ENCODE data around the gene DECR2.

Gene DECR2

GRCh38 chr16:392450-393030 is 9.1 kb upstream of the DECR2 start:
- WGBS, result 97% methylated on average over 7 of the region's 7 CpGs
- Histone ChIP-seq H2BK5ac (ENCODE audit: low read depth, low read length, poor library complexity, severe bottlenecking) (no peak overlapping the region), H2BK12ac (ENCODE audit: low read length in 2 of 2) (no peak overlapping the region), H3K79me1 (replicated peaks; ENCODE audit: low read length, poor library complexity, severe bottlenecking) (no peaks in the 10 kb centered on the region), H3K14ac (ENCODE audit: low read length in 2 of 2) (no peak overlapping the region), H3K36me3 (ENCODE audit: control insufficient read depth in 1 of 2, insufficient read depth in 2 of 2, low read depth in 1 of 2, low read length in 2 of 2) (no peaks in the 10 kb centered on the region), H2BK120ac (ENCODE audit: low read depth, low read length) (no peak overlapping the region), H4K8ac (ENCODE audit: low read length) (no peak overlapping the region), H3K4me1 (ENCODE audit: control insufficient read depth, insufficient read depth, low read depth, low read length) (peaks cover 4% of the 10 kb centered on the region), H2BK15ac (ENCODE audit: low read depth, poor library complexity, severe bottlenecking) (no peak overlapping the region), H3K4ac (ENCODE audit: low read depth in 1 of 2, low read length in 2 of 2) (no peak overlapping the region), H3K27me3 (ENCODE audit: control insufficient read depth in 1 of 2, insufficient read depth in 1 of 2, low read length in 2 of 2) (no peaks in the 10 kb centered on the region), H3K9me3 (ENCODE audit: control insufficient read depth, low read length) (no peaks in the 10 kb centered on the region), H2AK5ac (ENCODE audit: low read length, severe bottlenecking) (no peak overlapping the region), H3K9ac (ENCODE audit: low read length) (no peak overlapping the region), H3K4me2 (ENCODE audit: low read length, poor library complexity, severe bottlenecking) (no peak overlapping the region), H2AFZ (ENCODE audit: low read depth, low read length) (no peak overlapping the region), H3K18ac (ENCODE audit: low read depth in 1 of 2, low read length in 2 of 2) (no peak overlapping the region), H3K27ac (ENCODE audit: low read length, poor library complexity, severe bottlenecking) (no peak overlapping the region), H3K23ac (ENCODE audit: low read length in 2 of 2) (no peak overlapping the region), H3K4me3 (ENCODE audit: insufficient read depth in 1 of 2, low read depth in 1 of 2, low read length in 2 of 2) (no peak overlapping the region), H4K91ac (ENCODE audit: low read length) (no peak overlapping the region)
- no peak for DNase-seq

- no peak overlapping the region for H3K18ac ChIP-seq (ENCODE audit: low read depth in 1 of 2, low read length in 2 of 2)
Observed at GRCh38 chr16:396199-396598, 5.5 kb upstream of the DECR2 start.

GRCh38 chr16:396605-397004 is 5.1 kb upstream of the DECR2 start:
- H3K4me2 ChIP-seq (ENCODE audit: low read length, poor library complexity, severe bottlenecking), result peak overlapping the region; percentile 41
- 1% methylated on average over 16 of the region's 22 CpGs for WGBS
- peak overlapping the region; percentile 29 to 82 for H3K4ac ChIP-seq (ENCODE audit: low read depth in 1 of 2, low read length in 2 of 2)
- H3K18ac ChIP-seq (ENCODE audit: low read depth in 1 of 2, low read length in 2 of 2), result peak overlapping the region; percentile 95
- no peak overlapping the region for H4K91ac ChIP-seq (ENCODE audit: low read length)
- H3K14ac ChIP-seq (ENCODE audit: low read length in 2 of 2), result no peak overlapping the region
- H3K9ac ChIP-seq (ENCODE audit: low read length), result peak overlapping the region; percentile 80
- H3K9me3 ChIP-seq (ENCODE audit: control insufficient read depth, low read length), result no peaks in the 10 kb centered on the region
- DNase-seq, result peak; percentile 86
- no peak overlapping the region for H2BK15ac ChIP-seq (ENCODE audit: low read depth, poor library complexity, severe bottlenecking)
- H3K36me3 ChIP-seq (ENCODE audit: control insufficient read depth in 1 of 2, insufficient read depth in 2 of 2, low read depth in 1 of 2, low read length in 2 of 2), result peaks cover 15 to 23% of the 10 kb centered on the region in 2 experiments
- H2AFZ ChIP-seq (ENCODE audit: low read depth, low read length), result peak overlapping the region; percentile 18
- H2BK12ac ChIP-seq (ENCODE audit: low read length in 2 of 2), result peak overlapping the region in 1 of 2 experiments; percentile 17
- H3K27me3 ChIP-seq (ENCODE audit: control insufficient read depth in 1 of 2, insufficient read depth in 1 of 2, low read length in 2 of 2), result no peaks in the 10 kb centered on the region
- peaks cover 6% of the 10 kb centered on the region for H3K79me1 ChIP-seq (replicated peaks; ENCODE audit: low read length, poor library complexity, severe bottlenecking)
- peaks cover 29% of the 10 kb centered on the region for H3K4me1 ChIP-seq (ENCODE audit: control insufficient read depth, insufficient read depth, low read depth, low read length)
- H3K27ac ChIP-seq (ENCODE audit: low read length, poor library complexity, severe bottlenecking), result no peak overlapping the region
- H3K23ac ChIP-seq (ENCODE audit: low read length in 2 of 2), result no peak overlapping the region
- peak overlapping the region; percentile 73 for H2BK120ac ChIP-seq (ENCODE audit: low read depth, low read length)
- no peak overlapping the region for H2AK5ac ChIP-seq (ENCODE audit: low read length, severe bottlenecking)
- no peak overlapping the region for H2BK5ac ChIP-seq (ENCODE audit: low read depth, low read length, poor library complexity, severe bottlenecking)
- H3K4me3 ChIP-seq (ENCODE audit: insufficient read depth in 1 of 2, low read depth in 1 of 2, low read length in 2 of 2), result peak overlapping the region; percentile 45 to 85
- H4K8ac ChIP-seq (ENCODE audit: low read length), result peak overlapping the region; percentile 87

More at GRCh38 chr16:396199-396598, 5.5 kb upstream of the DECR2 start:
- H2BK5ac ChIP-seq (ENCODE audit: low read depth, low read length, poor library complexity, severe bottlenecking), result no peak overlapping the region
- H3K14ac ChIP-seq (ENCODE audit: low read length in 2 of 2), result no peak overlapping the region
- no peak overlapping the region for H2BK120ac ChIP-seq (ENCODE audit: low read depth, low read length)
- H3K4me3 ChIP-seq (ENCODE audit: insufficient read depth in 1 of 2, low read depth in 1 of 2, low read length in 2 of 2), result peak overlapping the region in 1 of 2 experiments; percentile 85
- H4K8ac ChIP-seq (ENCODE audit: low read length), result no peak overlapping the region
- H3K9me3 ChIP-seq (ENCODE audit: control insufficient read depth, low read length), result no peaks in the 10 kb centered on the region
- peak overlapping the region; percentile 9 for H3K27ac ChIP-seq (ENCODE audit: low read length, poor library complexity, severe bottlenecking)
- peak overlapping the region; percentile 80 for H3K9ac ChIP-seq (ENCODE audit: low read length)
- H3K36me3 ChIP-seq (ENCODE audit: control insufficient read depth in 1 of 2, insufficient read depth in 2 of 2, low read depth in 1 of 2, low read length in 2 of 2), result peaks cover 15 to 23% of the 10 kb centered on the region in 2 experiments
- 50% methylated on average over 3 of the region's 3 CpGs for WGBS
- no peak overlapping the region for H3K23ac ChIP-seq (ENCODE audit: low read length in 2 of 2)
- no peak overlapping the region for H2AK5ac ChIP-seq (ENCODE audit: low read length, severe bottlenecking)
- H3K4ac ChIP-seq (ENCODE audit: low read depth in 1 of 2, low read length in 2 of 2), result no peak overlapping the region
- peak overlapping the region; percentile 17 for H3K4me2 ChIP-seq (ENCODE audit: low read length, poor library complexity, severe bottlenecking)
- peaks cover 6% of the 10 kb centered on the region for H3K79me1 ChIP-seq (replicated peaks; ENCODE audit: low read length, poor library complexity, severe bottlenecking)
- H2BK12ac ChIP-seq (ENCODE audit: low read length in 2 of 2), result no peak overlapping the region
- H3K27me3 ChIP-seq (ENCODE audit: control insufficient read depth in 1 of 2, insufficient read depth in 1 of 2, low read length in 2 of 2), result no peaks in the 10 kb centered on the region
- H2BK15ac ChIP-seq (ENCODE audit: low read depth, poor library complexity, severe bottlenecking), result no peak overlapping the region
- peak overlapping the region; percentile 18 for H2AFZ ChIP-seq (ENCODE audit: low read depth, low read length)
- H3K4me1 ChIP-seq (ENCODE audit: control insufficient read depth, insufficient read depth, low read depth, low read length), result peaks cover 29% of the 10 kb centered on the region
- no peak for DNase-seq
- no peak overlapping the region for H4K91ac ChIP-seq (ENCODE audit: low read length)

- Histone ChIP-seq H3K27ac (ENCODE audit: low read length, poor library complexity, severe bottlenecking) (peak within 1 kb of the TSS; percentile 55), H4K91ac (ENCODE audit: low read length) (peak within 1 kb of the TSS; percentile 73), H2AFZ (ENCODE audit: low read depth, low read length) (peak within 1 kb of the TSS; percentile 33), H3K79me1 (replicated peaks; ENCODE audit: low read length, poor library complexity, severe bottlenecking) (peaks cover 7% of the 10 kb centered on the region), H3K14ac (ENCODE audit: low read length in 2 of 2) (peak within 1 kb of the TSS in 1 of 2 experiments; percentile 91), H3K23ac (ENCODE audit: low read length in 2 of 2) (peak within 1 kb of the TSS in 1 of 2 experiments; percentile 46), H3K4ac (ENCODE audit: low read depth in 1 of 2, low read length in 2 of 2) (peak within 1 kb of the TSS; percentile 82 to 98), H2BK120ac (ENCODE audit: low read depth, low read length) (peak within 1 kb of the TSS; percentile 73), H3K4me1 (ENCODE audit: control insufficient read depth, insufficient read depth, low read depth, low read length) (peaks cover 29% of the 10 kb centered on the region), H3K18ac (ENCODE audit: low read depth in 1 of 2, low read length in 2 of 2) (peak within 1 kb of the TSS; percentile 95), H2BK12ac (ENCODE audit: low read length in 2 of 2) (peak within 1 kb of the TSS in 1 of 2 experiments; percentile 17), H3K4me3 (ENCODE audit: insufficient read depth in 1 of 2, low read depth in 1 of 2, low read length in 2 of 2) (peak within 1 kb of the TSS; percentile 73 to 85), H2BK15ac (ENCODE audit: low read depth, poor library complexity, severe bottlenecking) (peak within 1 kb of the TSS; percentile 65), H3K4me2 (ENCODE audit: low read length, poor library complexity, severe bottlenecking) (peak within 1 kb of the TSS; percentile 63), H4K8ac (ENCODE audit: low read length) (peak within 1 kb of the TSS; percentile 87), H3K36me3 (ENCODE audit: control insufficient read depth in 1 of 2, insufficient read depth in 2 of 2, low read depth in 1 of 2, low read length in 2 of 2) (peaks cover 15 to 23% of the 10 kb centered on the region in 2 experiments), H3K9ac (ENCODE audit: low read length) (peak within 1 kb of the TSS; percentile 80), H2AK5ac (ENCODE audit: low read length, severe bottlenecking) (peak within 1 kb of the TSS; percentile 9), H3K27me3 (ENCODE audit: control insufficient read depth in 1 of 2, insufficient read depth in 1 of 2, low read length in 2 of 2) (no peaks in the 10 kb centered on the region), H2BK5ac (ENCODE audit: low read depth, low read length, poor library complexity, severe bottlenecking) (no peak within 1 kb of the TSS), H3K9me3 (ENCODE audit: control insufficient read depth, low read length) (no peaks in the 10 kb centered on the region)
- 0% methylated on average over 12 of the region's 75 CpGs for WGBS
- peak; percentile 42 for DNase-seq
Observed at GRCh38 chr16:397135-397661, 4.5 kb upstream of the DECR2 start, which contains the start of gene NME4. Gene NME4 (plus strand): TSS chr16:397199. CDS start chr16:397223, 24 bp downstream.

Data from mesenchymal stem cell (in vitro differentiated cells and primary cell).